GM19328 (cell line): ENCODE data around the gene SEMA4B.
"Not testable (repeated sequence)": the region's sequence is repeated elsewhere in the genome, so short reads cannot be mapped to it uniquely, and the experiment has no call there.

Experiments
- ATAC-seq: cut with Tn5 transposase; IDR thresholded peaks from one replicate; pipeline ENCODE4 v1.9.1; 2021; ENCODE audit warnings: mild to moderate bottlenecking, moderate library complexity; ENCODE audit not compliant: unreplicated experiment

SEMA4B gene, protein sequence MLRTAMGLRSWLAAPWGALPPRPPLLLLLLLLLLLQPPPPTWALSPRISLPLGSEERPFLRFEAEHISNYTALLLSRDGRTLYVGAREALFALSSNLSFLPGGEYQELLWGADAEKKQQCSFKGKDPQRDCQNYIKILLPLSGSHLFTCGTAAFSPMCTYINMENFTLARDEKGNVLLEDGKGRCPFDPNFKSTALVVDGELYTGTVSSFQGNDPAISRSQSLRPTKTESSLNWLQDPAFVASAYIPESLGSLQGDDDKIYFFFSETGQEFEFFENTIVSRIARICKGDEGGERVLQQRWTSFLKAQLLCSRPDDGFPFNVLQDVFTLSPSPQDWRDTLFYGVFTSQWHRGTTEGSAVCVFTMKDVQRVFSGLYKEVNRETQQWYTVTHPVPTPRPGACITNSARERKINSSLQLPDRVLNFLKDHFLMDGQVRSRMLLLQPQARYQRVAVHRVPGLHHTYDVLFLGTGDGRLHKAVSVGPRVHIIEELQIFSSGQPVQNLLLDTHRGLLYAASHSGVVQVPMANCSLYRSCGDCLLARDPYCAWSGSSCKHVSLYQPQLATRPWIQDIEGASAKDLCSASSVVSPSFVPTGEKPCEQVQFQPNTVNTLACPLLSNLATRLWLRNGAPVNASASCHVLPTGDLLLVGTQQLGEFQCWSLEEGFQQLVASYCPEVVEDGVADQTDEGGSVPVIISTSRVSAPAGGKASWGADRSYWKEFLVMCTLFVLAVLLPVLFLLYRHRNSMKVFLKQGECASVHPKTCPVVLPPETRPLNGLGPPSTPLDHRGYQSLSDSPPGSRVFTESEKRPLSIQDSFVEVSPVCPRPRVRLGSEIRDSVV

GRCh38 chr15:90201130-90201943 is at the start of gene SEMA4B:
Gene SEMA4B, plus strand, starts transcription at chr15:90201330. Its CDS starts 249 bp downstream, at chr15:90201579.
- peak; percentile 68 for ATAC-seq

GRCh38 chr15:90151989-90152645 is 49.0 kb upstream of the SEMA4B start:
- ATAC-seq, result no peak

DNA sequence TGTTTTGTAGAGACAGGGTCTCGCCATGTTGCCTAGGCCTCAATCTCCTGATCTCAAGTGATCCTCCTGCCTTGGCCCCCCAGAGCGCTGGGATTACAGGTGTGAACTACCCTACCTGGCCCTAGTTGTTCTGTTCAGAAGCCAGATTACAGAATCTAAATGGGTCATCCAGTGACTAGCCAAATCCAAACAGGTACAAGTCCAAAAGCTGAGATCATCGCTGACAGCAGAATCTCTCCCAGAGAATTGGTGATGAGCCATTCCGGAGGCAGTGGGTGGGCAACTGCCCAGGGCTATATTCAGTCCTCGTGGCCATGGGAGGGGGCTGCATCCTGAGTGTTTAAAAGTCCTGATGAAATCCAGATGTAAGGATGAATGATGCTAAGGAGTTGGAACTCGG is 47.5 kb upstream of the SEMA4B start:
- no peak for ATAC-seq

DNA sequence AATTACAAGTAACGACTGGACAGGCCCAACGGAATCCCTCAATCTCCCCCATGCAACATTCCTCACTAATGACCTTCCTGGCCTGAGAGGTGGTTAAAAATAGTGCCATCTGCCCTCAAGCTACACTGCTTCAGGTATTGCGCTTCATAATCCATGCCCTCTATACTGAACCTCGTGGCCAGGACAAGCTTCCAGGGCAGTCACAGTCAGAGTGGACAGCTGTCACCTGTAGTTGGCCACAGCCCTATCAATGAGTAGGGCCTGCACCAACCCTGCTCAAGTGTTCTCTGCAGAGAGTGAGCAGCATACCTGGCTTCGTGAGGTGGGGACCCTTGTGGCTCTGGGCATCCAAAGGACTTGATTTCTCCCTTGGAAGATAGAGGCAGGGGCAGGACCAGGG is 46.9 kb upstream of the SEMA4B start:
- ATAC-seq, result no peak

DNA sequence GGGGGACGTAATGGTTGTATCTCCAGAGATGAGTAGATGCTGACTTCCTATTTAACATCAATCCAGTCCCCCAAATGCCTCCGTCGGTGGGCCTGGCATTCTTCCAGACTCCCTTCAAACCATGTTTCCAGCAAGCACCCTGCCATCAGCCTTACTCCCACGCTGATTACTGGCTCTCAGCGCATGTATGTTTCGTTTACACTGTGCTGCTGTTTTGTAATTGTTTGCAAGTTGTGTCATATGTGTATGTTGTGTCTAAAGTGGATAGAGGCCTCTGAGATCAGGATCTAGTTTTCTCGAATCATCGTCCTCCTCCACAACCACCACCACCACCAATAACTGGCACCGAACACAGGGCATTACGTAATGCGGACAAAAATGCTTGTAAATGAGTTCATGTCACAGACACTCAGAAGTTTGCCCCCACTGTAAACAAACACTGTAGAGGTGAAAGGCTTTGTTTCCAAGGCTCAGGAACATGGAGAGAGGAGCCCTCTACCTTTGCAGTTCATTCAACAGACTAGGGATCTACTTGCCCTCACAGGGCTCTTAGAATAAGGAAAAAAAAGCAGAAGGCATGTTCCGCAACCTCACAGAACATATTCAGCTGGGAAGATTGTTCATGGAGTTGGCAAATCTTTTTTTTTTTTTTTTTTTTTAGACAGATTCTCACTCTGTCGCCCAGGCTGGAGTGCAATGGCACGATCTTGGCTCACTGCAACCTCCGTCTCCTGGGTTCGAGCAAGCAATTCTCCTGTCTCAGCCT is 46.1 kb upstream of the SEMA4B start:
- no peak for ATAC-seq

- ATAC-seq, result no peak
These were observed 41.9 kb upstream of the SEMA4B start for GRCh38 chr15:90159213-90159612.

DNA sequence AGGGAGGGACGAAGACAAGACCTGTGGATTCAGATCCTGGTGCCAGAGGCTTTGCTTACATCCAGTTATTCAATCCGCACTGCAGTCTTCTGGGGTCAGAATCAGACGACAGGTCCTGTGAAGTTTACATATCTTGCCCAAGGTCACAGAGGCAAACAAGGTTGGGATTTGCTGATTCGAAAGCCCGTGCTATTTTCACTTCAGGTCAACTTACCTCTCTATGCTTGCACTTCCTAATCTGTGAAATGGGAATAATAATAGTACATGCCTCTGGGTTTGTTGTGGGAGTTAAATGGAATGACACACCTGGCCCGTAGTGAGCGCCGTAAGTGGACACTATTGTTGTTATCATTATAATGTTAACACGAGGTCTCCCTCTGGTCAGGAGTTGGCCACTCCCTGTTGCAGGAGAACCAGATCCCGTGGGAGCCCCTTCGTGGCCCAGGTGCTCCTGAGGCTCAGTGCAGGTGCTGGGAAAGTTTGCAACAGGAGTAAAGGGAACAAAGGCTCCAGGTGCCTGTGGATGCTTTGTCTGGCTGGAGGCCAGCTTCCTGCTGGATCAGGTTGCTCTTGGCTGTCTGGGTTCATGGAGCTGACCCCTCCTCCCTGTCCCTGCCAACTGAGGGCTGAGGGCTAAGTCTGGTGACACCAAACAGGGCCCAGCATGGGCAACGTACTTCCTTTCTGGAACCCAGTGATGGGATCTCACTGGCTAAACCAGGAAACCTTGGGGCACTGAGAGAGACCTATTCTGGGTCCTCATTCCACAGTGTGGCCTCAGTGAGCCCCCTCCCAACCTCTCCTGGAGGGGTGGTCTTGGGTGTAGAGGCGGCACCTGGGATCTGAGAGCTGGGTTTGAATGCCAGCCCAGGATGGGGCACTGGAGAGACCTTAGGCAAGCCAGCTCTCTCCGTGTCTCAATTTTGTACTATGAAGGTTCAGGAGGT is 40.1 kb upstream of the SEMA4B start:
- no peak for ATAC-seq

GRCh38 chr15:90161950-90162361 is 39.2 kb upstream of the SEMA4B start:
- ATAC-seq, result peak; percentile 57

GRCh38 chr15:90162956-90163355 is 38.2 kb upstream of the SEMA4B start:
- no peak for ATAC-seq

DNA sequence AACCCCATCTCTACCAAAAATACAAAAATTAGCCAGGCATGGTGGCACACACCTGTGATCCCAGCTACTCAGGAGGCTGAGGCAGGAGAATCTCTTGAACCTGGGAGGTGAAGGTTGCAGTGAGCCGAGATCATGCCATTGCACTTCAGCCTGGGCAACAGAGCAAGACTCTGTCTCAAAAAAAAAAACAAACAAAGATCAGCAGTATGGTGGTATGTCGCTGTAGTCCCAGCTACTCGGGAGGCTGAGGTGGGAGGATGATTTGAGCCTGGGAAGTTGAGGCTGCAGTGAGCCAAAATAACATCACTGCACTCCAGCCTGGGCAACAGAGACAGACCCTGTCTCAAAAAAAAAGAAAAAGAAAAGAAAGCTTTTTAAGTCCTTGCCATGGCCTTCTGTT is 36.9 kb upstream of the SEMA4B start:
- not testable (repeated sequence) for ATAC-seq

DNA sequence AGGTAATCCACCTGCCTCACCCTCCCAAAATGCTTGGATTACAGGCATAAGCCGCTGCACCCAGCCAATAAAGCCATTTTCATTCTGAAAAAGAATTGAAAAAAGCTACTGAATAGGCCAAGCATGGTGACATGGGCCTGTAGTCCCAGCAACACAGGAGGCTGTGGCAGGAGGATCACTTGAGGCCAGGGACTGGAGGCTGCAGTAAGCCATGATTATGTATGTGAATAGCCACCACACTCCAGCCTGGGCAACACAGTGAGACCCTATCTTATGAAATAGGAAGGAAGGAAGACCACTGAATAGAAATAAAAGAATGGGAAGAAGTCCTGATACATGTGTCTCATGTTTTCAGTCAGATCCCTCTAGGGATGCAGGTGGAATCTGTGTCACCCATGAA is 36.0 kb upstream of the SEMA4B start:
- no peak for ATAC-seq

DNA sequence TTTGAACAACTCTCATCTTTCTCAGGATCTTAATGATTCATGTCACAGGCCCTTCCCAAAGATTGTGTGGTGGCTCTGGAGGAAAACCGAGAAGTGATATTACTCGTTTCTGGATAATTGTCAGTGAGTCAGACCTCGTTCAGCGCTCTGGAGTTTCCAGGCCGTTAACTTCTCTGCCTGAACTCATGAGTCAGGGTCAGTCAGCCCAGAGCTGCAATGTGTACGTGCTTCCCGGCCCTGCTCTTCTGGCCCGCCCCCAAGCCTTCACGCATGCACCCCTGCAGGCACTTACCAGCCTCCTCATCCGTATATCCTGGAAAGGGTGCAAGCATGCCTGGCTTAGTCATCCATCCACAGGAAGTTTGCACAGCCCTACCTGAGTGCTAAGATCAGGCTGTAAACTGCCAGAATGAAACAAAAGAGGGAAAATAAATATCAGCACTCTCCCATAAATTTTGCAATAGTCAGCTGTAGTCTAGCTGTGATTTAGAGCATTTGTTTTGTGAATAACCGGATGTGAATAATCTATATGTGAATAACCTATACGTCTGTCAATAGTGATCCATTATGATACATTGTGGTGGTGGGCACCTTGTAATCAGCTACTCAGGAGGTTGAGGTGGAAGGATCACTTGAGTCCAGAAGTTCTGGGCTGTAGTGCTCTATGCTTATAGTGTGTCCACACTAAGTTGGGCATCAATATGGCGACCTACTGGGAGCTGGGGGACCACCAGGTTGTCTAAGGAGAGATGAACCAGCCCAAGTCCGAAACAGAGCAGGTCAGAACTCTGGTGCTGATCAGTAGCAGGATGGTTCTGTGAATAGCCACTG is 35.3 kb upstream of the SEMA4B start:
- no peak for ATAC-seq

DNA sequence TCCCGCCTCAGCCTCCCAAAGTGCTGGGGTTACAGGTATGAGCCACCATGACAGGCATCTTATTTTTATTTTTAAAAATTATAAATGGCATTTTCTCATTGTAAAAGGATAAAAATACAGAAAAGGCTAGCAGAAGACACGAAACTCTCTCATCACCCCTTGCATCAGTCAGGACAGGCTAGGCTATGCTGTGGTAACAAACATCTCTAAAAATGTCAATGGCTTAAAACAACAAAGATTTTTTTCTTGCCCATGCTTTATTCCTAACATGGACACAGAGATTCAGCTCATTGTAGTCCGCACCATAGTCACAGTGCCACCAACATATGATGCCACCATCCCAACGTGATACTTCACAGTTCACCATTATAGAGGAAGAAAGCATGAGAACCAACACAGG is 34.0 kb upstream of the SEMA4B start:
- no peak for ATAC-seq

DNA sequence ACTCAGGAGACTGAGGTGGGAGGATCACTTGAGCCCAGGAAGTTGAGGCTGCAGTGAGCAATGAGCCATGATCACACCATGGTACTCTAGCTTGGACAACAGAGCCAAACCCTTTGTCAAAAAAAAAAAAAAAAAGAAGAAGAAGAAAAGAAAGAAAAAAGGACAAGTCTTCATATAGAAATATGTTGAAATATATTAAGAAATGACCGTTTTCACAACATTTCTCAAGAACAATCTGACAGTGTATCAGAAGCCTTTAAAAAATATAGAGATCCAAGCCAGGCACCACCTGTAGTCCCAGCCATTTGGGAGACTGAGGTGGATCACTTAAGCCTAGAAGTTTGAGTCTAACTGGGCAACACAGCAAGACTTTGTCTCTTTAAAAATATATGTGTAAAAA is 29.5 kb upstream of the SEMA4B start:
- no peak for ATAC-seq

DNA sequence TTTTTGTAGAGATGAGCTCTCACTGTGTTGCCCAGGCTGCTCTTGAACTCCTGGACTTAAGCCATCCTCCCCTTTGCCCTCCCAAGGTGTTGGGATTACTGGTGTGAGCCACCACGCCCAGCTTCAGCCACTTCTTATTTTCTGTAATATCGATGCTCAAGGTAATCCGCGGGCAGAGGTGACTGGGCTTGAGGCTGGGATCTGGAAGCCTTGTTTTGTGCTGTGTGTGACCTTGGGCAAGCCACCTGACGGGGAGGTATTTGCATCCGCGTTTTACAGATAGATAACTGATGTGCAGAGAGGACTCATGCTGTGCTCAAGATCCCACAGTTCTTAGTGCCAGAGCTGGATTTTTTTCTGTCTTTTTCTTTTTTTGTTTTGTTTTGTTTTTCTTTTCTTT is 27.8 kb upstream of the SEMA4B start:
- no peak for ATAC-seq

GRCh38 chr15:90174140-90174875 is 26.8 kb upstream of the SEMA4B start:
- ATAC-seq, result no peak

- no peak for ATAC-seq
These were observed 24.1 kb upstream of the SEMA4B start for GRCh38 chr15:90177012-90177411.
